HepG2 (cell line): ENCODE measurements around the gene RELL1. TPM values are rescaled to one million over a fixed set of nuclear protein-coding genes. Genes with fewer than 3 reads are reported as not detected.
A peak's percentile ranks its signal among the peaks of the same experiment; 100 is the strongest.

Experiments
- CBX1 ChIP-seq: IDR thresholded peaks from one replicate; pipeline ENCODE4 v1.6.1; 2016; ENCODE audit warnings: antibody characterized with exemption, low read depth
- FLYWCH1 ChIP-seq: sonication (generic); formaldehyde crosslinking; IDR thresholded peaks from 2 replicates; pipeline ENCODE4 v1.8.1; 2023; ENCODE audit warnings: mild to moderate bottlenecking, missing genetic modification reagents
- FOXK1 ChIP-seq: sonication (generic); formaldehyde crosslinking; IDR thresholded peaks from 2 replicates; pipeline ENCODE4 v1.4.0; 2020; ENCODE audit warnings: low read depth, missing genetic modification reagents, borderline replicate concordance
- GATAD2A ChIP-seq: IDR thresholded peaks from 2 replicates; pipeline ENCODE4 v1.6.1; 2016
- REPIN1 ChIP-seq: sonication (generic); formaldehyde crosslinking; IDR thresholded peaks from 2 replicates; pipeline ENCODE4 v1.8.0; 2022; ENCODE audit warnings: missing genetic modification reagents, low read depth, mild to moderate bottlenecking, borderline replicate concordance
- REXO4 ChIP-seq: sonication (generic); formaldehyde crosslinking; IDR thresholded peaks from 2 replicates; pipeline ENCODE4 v1.8.0; 2022; ENCODE audit warnings: missing genetic modification reagents, mild to moderate bottlenecking, borderline replicate concordance
- SOX13 ChIP-seq, 3 experiments: fragments of 450-650 bp in 1 of 3; sonication (generic) in 1 of 3; formaldehyde crosslinking in 1 of 3; IDR thresholded peaks in 2 of 3; conservative IDR thresholded peaks in 1 of 3; 2 replicates each; pipeline versions ENCODE4 v1.5.0 to v1.6.1; 2016 to 2020; ENCODE audit warnings: antibody characterized with exemption in 1 of 3, mild to moderate bottlenecking in 1 of 3, missing compliant biosample characterization in 1 of 3, missing genetic modification reagents in 1 of 3, moderate library complexity in 1 of 3
- SRF ChIP-seq: IDR thresholded peaks from 2 replicates; pipeline ENCODE4 v1.6.1; 2011; ENCODE audit warnings: mild to moderate bottlenecking, low read depth, low read length, moderate library complexity
- TAF1 ChIP-seq: sonication (generic); formaldehyde crosslinking; IDR thresholded peaks from 2 replicates; pipeline ENCODE4 v1.4.0; 2020; ENCODE audit warnings: missing genetic modification reagents
- TBL1XR1 ChIP-seq: fragments of 150-350 bp; IDR thresholded peaks from 2 replicates; pipeline ENCODE4 v1.6.1; 2014; ENCODE audit warnings: borderline replicate concordance, low read length; ENCODE audit not compliant: partially characterized antibody
- polyA plus RNA-seq, 8 experiments: library from polyadenylated mRNA; depleted of rRNA in 3 of 8; stranded (reverse) in 7 of 8; unstranded in 1 of 8; fragments of >200 nt; fragmentation: Illumina TruSeq in 4 of 8; extraction: Trizol in 4 of 8; gene quantifications; 2 replicates each; pipeline versions ENCODE4 v1.2.1 to v1.2.3, GENCODE V29; 2011 to 2016; ENCODE audit warnings: low read depth in 4 of 8, missing spikeins in 1 of 8, mixed read lengths in 1 of 8; ENCODE audit not compliant: insufficient read depth in 1 of 8
- total RNA-seq, 5 experiments: library from RNA; depleted of rRNA; stranded (reverse); fragments of >200 nt; fragmentation: Illumina TruSeq; extraction: Trizol; gene quantifications; 2 replicates each; pipeline ENCODE4 v1.2.3, GENCODE V29; 2016; ENCODE audit warnings: low read depth in 1 of 5
- TF ChIP-seq, protein P1 (sequence below): sonication (generic); formaldehyde crosslinking; IDR thresholded peaks from 2 replicates; pipeline ENCODE4 v1.8.1; 2022; ENCODE audit warnings: low read depth, mild to moderate bottlenecking, missing genetic modification reagents
- TF ChIP-seq, protein P2 (sequence below): IDR thresholded peaks from 2 replicates; pipeline ENCODE4 v1.6.1; 2016; ENCODE audit warnings: missing compliant biosample characterization, missing genetic modification reagents, borderline replicate concordance
- TF ChIP-seq, protein P3 (sequence below): sonication (generic); formaldehyde crosslinking; IDR thresholded peaks from 2 replicates; pipeline ENCODE4 v1.5.0; 2020; ENCODE audit warnings: mild to moderate bottlenecking, missing genetic modification reagents

Gene RELL1
- total and polyA plus RNA-seq, 2 of the 13 experiments (the other 11 are each of a cell fraction or from before 2014, with no cell fraction given) = 8.4 to 58.4 TPM

DNA sequence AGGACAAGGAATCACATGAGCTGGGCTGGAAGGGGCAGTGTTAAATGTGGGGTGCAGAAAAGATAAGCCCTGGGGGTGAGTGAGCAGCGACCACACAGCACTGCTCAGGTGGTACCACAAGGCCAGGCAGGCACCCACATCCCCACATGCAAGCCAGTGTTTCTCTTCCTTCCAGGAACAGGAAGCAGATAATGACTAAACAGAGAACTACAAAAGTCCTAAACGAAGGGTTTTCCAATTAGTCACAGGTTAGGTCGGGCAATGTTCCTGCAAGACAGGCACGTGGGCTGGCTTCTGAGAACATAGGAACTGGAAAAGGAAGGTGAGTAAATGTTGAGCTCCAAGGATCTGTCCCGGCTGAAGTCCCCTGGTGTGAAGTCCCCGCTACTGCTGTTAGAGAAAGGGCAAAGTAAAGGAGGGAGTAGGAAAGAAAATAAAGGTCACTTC, 19.5 kb downstream of the RELL1 start (continued):
- TF ChIP-seq GATAD2A (CRISPR knock-in tag) = peak; percentile 58
- no peak for TF ChIP-seq SOX13 (IDR thresholded peaks at IDR 0.05)
- peak in 1 of 2 experiments; percentile 70; a peak in 2 of 4 replicates for TF ChIP-seq SOX13 (CRISPR knock-in tag; conservative IDR thresholded peaks at IDR 0.05 in 1 of 2, IDR thresholded peaks at IDR 0.05 in 1 of 2)
- TF ChIP-seq, protein P1, sequence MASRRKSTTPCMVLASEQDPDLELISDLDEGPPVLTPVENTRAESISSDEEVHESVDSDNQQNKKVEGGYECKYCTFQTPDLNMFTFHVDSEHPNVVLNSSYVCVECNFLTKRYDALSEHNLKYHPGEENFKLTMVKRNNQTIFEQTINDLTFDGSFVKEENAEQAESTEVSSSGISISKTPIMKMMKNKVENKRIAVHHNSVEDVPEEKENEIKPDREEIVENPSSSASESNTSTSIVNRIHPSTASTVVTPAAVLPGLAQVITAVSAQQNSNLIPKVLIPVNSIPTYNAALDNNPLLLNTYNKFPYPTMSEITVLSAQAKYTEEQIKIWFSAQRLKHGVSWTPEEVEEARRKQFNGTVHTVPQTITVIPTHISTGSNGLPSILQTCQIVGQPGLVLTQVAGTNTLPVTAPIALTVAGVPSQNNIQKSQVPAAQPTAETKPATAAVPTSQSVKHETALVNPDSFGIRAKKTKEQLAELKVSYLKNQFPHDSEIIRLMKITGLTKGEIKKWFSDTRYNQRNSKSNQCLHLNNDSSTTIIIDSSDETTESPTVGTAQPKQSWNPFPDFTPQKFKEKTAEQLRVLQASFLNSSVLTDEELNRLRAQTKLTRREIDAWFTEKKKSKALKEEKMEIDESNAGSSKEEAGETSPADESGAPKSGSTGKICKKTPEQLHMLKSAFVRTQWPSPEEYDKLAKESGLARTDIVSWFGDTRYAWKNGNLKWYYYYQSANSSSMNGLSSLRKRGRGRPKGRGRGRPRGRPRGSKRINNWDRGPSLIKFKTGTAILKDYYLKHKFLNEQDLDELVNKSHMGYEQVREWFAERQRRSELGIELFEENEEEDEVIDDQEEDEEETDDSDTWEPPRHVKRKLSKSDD (CRISPR knock-in tag) = no peak
- peak; percentile 69; the same call in 1 of the 2 replicates for TF ChIP-seq FOXK1 (CRISPR knock-in tag)
- peak; percentile 28 for TF ChIP-seq TBL1XR1
- no peak for TF ChIP-seq REPIN1 (CRISPR knock-in tag)
- TF ChIP-seq SRF = no peak
- TF ChIP-seq, protein P2, sequence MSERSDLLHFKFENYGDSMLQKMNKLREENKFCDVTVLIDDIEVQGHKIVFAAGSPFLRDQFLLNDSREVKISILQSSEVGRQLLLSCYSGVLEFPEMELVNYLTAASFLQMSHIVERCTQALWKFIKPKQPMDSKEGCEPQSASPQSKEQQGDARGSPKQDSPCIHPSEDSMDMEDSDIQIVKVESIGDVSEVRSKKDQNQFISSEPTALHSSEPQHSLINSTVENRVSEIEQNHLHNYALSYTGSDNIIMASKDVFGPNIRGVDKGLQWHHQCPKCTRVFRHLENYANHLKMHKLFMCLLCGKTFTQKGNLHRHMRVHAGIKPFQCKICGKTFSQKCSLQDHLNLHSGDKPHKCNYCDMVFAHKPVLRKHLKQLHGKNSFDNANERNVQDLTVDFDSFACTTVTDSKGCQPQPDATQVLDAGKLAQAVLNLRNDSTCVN (CRISPR knock-in tag) = 0 out of 2 replicates have a peak, but pooled peaks have one; percentile 47
- TF ChIP-seq REXO4 (CRISPR knock-in tag) = no peak
- TF ChIP-seq TAF1 (CRISPR knock-in tag) = no peak
- no peak for TF ChIP-seq FLYWCH1 (CRISPR knock-in tag)
- TF ChIP-seq, protein P3, sequence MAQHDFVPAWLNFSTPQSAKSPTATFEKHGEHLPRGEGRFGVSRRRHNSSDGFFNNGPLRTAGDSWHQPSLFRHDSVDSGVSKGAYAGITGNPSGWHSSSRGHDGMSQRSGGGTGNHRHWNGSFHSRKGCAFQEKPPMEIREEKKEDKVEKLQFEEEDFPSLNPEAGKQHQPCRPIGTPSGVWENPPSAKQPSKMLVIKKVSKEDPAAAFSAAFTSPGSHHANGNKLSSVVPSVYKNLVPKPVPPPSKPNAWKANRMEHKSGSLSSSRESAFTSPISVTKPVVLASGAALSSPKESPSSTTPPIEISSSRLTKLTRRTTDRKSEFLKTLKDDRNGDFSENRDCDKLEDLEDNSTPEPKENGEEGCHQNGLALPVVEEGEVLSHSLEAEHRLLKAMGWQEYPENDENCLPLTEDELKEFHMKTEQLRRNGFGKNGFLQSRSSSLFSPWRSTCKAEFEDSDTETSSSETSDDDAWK (CRISPR knock-in tag) = no peak
- TF ChIP-seq CBX1 = no peak
- TF ChIP-seq, all 625 proteins: peak for 44
